Measurements from ENCODE around the gene HNRNPL.
"Not testable (repeated sequence)": the region's sequence is repeated elsewhere in the genome, so short reads cannot be mapped to it uniquely, and the experiment has no call there.

Gene HNRNPL

GRCh38 chr19:38849860-38850435, at the start of gene HNRNPL:
Gene HNRNPL, minus strand, starts transcription at chr19:38849986. Its CDS starts 20 bp downstream, at chr19:38849966.
- DNase-seq (ENCODE audit: low spot score), result peak; percentile 99

DNA sequence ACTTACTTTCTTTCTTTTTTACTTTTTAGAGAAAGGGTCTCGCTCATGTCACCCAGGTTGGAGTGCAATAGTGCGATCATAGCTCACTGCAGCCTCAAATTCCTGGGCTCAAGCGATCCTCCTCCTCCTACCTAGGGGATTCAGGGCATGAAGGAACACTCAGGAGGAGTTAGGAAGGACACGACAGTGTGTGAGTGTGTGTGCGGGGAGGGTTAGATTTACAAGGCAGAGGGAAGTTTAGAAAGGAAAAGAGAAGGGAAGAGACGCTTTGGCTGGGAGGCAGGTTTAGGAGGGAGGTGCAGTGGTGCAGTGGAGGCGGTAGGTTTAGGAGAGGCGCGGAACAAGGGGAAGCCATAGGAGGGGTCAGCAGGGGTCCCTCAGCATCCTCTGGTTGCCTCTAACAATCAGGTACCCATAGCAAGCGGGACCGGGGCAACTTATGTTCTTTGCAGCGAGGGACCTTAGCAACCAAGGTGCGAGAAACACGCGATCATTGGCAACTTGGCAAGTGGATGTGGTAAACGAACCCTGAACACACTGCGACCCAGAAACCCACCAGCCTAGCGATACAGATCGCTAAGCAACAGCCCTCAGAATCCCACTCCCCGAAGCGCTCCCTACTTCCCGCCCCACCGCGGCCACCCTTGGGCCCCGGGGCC, 49.1 kb upstream of the HNRNPL start:
- no peak for DNase-seq (ENCODE audit: low spot score)

DNA sequence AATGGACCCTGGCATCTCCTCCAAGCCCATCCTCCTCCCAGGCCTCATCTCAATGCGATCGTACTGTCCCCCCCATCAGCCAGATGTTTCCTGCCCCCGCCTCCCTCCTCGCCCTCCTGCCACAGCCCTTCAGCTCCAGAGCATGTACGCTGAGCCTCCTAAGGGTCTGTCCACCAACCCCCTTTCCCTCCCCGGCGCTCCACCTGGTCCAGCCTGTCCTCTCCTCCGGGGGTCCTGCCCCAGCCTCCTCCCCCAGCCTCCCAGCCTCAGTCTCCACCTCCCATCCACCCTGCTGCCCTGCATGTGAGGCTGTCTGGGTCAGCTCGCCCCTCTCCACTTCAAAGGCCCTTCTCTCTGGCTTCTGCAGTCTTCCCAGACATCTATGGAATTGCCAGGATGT, 45.2 kb upstream of the HNRNPL start:
- no peak for DNase-seq (ENCODE audit: low spot score)

DNA sequence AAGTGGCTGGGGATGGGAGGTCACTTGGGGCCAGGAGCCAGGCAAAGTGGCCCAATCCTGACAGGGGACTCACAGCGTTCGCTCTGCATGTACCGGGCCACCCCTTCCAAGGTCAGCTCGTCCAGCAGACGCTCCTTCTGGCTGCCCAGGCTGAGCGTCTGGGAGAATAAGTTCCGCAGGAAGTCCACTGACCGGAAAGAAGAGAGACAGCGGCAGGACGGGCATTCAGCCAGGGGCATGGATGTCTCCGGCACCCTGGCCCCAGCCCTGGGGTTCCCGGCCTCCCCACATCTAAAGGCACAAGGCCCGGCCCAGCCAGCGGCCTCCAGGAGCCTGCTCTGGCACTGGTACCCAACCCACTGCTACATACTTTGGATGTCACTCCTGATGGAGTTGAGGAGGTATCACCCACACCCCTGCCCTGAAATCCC, 43.6 kb upstream of the HNRNPL start:
- no peak for DNase-seq (ENCODE audit: low spot score)

DNA sequence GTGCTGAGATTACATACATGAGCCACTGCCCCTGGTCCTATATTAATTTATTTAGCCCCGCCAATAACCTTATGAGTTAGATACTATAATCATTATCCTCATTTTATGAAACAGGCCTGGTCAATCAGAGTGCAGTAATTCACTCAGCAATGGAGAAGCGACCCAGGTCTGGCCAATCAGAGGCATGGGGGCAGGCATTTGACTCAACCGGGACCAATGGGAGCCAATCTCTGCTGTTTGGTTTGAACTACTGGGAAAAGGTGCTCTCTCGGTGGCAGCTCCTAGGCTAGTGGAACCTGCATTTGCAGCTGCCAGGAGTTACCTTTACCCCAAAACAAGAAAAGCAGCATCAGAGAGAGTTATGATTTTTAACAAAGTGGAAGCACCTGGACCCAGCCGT, 43.1 kb upstream of the HNRNPL start:
- DNase-seq (ENCODE audit: low spot score), result no peak

DNA sequence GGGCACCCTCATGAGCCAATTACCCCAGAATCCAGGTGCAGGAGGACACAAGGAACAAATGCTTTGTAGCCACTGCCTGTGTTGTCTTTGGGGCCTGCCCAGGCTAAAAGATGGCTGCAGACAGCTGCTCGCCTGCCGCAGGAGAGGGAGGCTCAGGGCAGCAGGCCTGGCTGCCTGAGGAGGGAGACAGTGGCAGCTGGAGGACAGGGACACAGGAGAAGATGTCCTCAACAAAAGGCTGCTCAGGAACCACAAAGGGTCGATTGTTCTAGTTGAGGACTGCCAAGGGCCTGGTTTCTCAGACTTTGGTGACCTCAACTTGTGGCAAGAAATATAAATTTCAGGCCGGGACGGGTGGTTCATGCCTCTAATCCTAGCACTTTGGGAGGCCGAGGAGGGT, 42.0 kb upstream of the HNRNPL start:
- DNase-seq (ENCODE audit: low spot score), result no peak

DNA sequence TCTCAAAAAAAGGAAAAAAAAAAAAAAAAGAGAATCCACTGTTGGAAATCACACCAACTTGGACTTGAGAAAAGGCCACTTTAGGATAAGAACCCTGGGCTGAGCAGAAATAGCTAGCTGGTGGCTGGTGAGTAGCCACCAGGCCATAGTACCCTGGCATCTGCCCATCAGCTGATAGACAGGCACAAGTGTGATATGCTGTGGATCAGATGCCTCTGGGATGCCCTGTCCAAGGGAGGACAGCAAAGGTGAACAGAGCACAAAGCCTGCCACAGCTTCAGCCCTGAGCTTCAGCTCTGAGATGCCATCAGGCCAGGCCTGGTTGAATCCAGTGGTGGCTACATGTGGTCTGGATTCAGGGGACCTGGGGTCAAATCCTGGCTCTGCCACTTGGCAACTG, 40.9 kb upstream of the HNRNPL start:
- DNase-seq (ENCODE audit: low spot score), result no peak

- no peak for DNase-seq (ENCODE audit: low spot score)
Measured at GRCh38 chr19:38889803-38890202, 40.0 kb upstream of the HNRNPL start.

DNA sequence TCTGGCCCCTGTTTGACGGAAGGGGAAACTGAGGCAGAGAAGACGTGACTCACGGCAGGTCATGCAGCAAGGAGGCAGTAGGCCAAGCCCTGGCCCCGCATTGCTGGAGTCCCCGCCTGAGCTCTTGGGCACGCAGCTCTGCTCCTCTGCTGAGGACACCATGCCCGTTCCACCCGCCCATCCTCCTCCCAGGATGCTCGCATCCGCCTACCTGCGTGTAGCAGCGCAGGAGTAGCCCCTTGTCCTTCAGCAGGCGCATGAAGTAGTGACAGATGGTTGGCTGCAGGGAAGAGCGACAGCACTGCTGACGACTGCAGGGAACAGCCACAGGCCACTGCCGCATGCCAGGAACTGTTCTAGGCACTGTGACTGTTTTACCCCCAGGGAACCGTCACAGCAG, 39.1 kb upstream of the HNRNPL start:
- DNase-seq (ENCODE audit: low spot score), result no peak

- not testable (repeated sequence) for DNase-seq (ENCODE audit: low spot score)
Measured at GRCh38 chr19:38884691-38885090, 34.9 kb upstream of the HNRNPL start.

- DNase-seq (ENCODE audit: low spot score), result no peak
Measured at GRCh38 chr19:38883286-38883685, 33.5 kb upstream of the HNRNPL start.

GRCh38 chr19:38880882-38881609, 31.3 kb upstream of the HNRNPL start:
- DNase-seq (ENCODE audit: low spot score), result no peak

GRCh38 chr19:38880076-38880881, 30.5 kb upstream of the HNRNPL start:
- DNase-seq (ENCODE audit: low spot score), result no peak

DNA sequence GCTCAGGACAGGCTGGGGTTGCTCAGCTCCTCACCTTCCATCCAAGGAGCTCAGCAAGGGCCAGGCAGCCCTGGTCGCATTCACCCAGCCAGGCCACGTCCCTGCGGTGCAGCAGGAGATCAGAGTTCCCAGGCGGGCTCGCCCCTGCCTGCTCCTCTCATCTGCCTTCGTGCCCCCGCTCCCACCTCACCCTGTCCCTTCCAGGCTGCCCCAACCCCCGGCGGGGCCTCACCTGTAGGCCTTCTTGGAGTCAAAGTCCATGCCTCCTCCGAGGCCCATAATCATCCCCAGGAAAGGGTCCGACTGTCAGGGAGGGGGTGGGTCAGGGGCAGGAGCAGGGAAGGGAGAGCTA, 29.6 kb upstream of the HNRNPL start:
- no peak for DNase-seq (ENCODE audit: low spot score)

GRCh38 chr19:38878575-38879399, 29.0 kb upstream of the HNRNPL start:
- DNase-seq (ENCODE audit: low spot score), result no peak

DNA sequence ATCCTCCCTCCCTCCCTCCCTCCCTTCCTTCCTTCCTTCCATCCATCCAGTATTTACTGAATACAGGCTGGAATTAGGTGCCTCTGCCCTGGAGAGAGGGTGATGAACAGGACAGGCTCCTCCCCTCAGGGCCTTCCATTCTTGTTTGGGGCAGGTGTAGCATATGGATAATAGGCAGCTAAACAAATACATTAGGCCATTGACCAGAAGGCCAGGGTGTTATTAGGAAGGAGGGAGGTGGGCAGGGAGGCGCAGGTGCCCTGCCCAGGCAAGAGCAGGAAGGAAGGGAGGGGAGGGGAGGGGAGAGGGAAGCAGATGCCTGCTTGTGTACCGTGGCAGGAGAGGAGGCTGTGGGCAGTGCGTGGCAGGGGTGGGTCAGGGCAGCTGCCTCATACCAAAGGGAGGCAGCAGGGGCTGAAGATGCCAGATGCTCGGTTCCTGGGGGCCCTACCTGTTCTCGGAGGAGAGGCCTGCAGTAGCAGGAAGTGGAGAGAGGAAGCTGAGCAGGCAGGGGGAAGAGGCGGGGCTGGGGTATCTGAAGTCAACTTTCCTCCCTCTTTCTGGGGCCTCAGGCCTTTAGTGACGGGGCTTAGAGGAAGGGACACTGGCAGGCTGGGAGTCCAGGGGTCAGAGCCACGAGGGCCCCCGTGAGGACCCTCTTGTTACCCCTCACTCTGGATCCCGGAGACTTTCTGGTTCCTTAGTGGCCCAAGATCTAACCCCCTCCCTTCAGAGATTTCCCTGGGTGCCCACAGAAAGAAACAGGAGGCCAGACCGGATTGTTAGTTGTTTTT, 28.2 kb upstream of the HNRNPL start, which contains the start of gene RINL:
RINL (minus strand) TSS at position 495 of the 794 bp plus-strand sequence. CDS start 1,533 bp downstream, outside the sequence.
- DNase-seq (ENCODE audit: low spot score), result no peak

- no peak for DNase-seq (ENCODE audit: low spot score)
Measured at GRCh38 chr19:38875656-38876395, 26.0 kb upstream of the HNRNPL start.

DNA sequence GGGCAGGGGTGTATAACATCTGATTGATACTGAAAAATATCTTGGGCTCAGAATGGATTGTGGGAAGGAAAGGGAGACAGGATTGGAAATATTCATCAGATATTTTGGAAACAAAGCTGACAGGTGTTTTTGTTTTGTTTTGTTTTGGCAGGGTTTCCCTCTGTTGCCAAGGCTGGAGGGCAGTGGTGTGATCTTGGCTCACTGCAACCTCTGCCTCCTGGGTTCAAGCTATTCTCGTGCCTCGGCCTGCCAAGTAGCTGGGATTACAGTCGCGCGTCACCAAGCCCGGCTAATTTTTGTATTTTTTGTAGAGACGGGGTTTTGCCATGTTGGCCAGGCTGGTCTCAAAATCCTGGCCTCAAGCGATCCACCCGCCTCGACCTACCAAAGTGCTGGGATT, 23.6 kb upstream of the HNRNPL start:
- not testable (repeated sequence) for DNase-seq (ENCODE audit: low spot score)

DNA sequence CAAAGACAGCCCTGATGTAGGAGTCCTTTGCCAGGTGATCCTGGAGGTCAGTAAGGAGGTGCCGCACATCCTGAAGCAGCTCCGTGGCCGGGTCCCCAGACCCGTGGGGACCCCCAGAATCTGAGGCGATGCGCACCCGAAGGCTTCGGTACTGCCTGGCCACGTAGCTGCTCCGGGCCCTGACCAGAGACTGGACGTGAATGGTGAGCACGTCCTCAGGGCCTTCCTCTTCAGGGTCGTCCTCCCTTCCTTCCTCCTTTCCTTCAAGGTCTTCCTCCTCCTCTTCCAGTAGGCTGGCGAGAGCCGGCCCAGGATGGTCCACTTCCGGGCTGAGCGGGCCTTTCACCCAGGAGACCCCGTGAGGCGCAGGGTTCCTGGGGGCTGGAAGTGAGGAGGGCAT, 20.8 kb upstream of the HNRNPL start:
- no peak for DNase-seq (ENCODE audit: low spot score)

All from ecto neural progenitor cell (in vitro differentiated cells).